ENCODE measurements around the gene YEATS2. TPM values are rescaled to one million over a fixed set of nuclear protein-coding genes. Genes with fewer than 3 reads are reported as not detected.
A peak's percentile ranks its signal among the peaks of the same experiment; 100 is the strongest.
"Not testable (repeated sequence)": the region's sequence is repeated elsewhere in the genome, so short reads cannot be mapped to it uniquely, and the experiment has no call there.

The YEATS2 gene
- total and polyA plus RNA-seq, 8 donors, result 3.1 to 68.8 (median 20.0) TPM

DNA sequence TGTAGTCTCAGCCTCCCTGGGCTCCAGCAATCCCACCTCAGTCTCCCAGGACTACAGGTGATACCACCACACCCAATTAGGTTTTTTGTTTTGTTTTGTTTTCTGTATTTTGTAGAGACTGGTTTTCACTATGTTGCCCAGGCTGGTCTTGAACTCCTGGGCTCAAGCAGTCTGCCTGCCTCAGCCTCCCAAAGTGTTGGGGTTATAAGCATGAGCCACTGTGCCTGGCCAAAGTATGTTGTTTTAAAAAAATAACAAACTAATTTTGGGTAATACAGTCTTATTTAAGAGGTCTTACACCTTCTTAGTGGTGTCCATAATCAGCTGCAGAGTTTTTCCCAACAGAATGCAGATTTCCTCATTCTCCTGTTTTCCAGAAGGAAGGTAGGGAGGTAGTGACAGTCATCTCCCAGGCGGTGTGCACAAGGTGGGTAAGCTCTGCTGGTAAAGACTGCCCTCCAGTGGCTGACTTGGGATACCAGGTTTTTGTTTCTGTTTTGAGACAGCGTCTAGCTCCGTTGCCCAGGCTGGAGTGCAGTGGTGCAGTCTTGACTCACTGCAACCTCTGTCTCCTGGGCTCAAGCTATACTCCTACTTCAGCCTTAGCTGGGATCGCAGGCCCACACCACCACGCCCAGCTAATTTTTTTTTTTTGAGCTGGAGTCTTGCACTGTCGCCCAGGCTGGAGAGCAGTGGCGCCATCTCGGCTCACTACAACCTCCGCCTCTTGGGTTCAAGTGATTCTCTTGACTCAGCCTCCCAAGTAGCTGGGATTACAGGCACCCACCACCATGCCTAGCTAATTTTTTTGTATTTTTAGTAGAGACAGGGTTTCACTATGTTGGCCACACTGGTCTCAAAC is 69.4 kb downstream of the YEATS2 start:
- TF ChIP-seq, protein P1, sequence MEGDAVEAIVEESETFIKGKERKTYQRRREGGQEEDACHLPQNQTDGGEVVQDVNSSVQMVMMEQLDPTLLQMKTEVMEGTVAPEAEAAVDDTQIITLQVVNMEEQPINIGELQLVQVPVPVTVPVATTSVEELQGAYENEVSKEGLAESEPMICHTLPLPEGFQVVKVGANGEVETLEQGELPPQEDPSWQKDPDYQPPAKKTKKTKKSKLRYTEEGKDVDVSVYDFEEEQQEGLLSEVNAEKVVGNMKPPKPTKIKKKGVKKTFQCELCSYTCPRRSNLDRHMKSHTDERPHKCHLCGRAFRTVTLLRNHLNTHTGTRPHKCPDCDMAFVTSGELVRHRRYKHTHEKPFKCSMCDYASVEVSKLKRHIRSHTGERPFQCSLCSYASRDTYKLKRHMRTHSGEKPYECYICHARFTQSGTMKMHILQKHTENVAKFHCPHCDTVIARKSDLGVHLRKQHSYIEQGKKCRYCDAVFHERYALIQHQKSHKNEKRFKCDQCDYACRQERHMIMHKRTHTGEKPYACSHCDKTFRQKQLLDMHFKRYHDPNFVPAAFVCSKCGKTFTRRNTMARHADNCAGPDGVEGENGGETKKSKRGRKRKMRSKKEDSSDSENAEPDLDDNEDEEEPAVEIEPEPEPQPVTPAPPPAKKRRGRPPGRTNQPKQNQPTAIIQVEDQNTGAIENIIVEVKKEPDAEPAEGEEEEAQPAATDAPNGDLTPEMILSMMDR (IDR thresholded peaks at IDR 0.05), result peak in 5 of 7 experiments; percentile 55 to 80 (median 75)
- TF ChIP-seq POLR2AphosphoS5 (IDR thresholded peaks at IDR 0.05) (peak in 1 of 3 donors; percentile 21), EP300 (IDR thresholded peaks at IDR 0.05) (no peak)
- intact Hi-C loops (cut with DNase I; ENCODE audit: low total_unique reads), result loop anchor here (5.0 kb wide), 1 partner anchor 300 kb away; no protein-coding TSS in a partner anchor
- Histone ChIP-seq H3K4me1 (peaks cover 0 to 25% (median 11%) of the 10 kb centered on the region in 4 donors), H3K9me3 (no peaks in the 10 kb centered on the region), H3K27ac (no peak overlapping the region), H3K27me3 (no peaks in the 10 kb centered on the region), H3K4me3 (no peak overlapping the region), H3K36me3 (peaks cover 6 to 50% (median 44%) of the 10 kb centered on the region in 4 donors)
- peak; percentile 83 to 92 for DNase-seq
- WGBS, 5 donors, result 61 to 64% (median 63%) methylated on average over 9 of the region's 9 CpGs

DNA sequence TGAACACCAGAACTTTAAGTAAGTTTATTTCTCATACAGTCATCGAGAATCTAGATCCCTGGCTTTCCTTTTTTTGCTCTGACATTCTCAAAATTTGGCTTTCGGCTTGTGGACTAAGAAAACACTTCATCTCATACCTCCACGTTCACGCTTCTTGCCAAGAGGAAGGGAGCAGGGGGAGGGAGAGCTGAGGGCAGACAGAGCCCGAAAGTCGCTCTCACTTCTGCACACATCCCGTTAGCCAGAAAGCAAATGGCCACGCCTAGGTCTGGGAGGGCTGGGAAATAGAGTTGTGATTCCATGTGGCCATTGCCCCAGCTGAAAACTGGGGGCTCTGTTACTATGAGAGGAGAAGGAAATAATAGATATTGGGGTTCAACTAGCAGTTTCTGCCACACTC is 70.5 kb downstream of the YEATS2 start:
- intact Hi-C loops (cut with DNase I; ENCODE audit: low total_unique reads), result loop anchor here (5.0 kb wide), 1 partner anchor 301 kb away; no protein-coding TSS in a partner anchor
- no peaks in the 10 kb centered on the region for H3K27me3 ChIP-seq
- no peak overlapping the region for H3K27ac ChIP-seq
- H3K36me3 ChIP-seq, result peaks cover 4 to 50% (median 44%) of the 10 kb centered on the region in 4 donors
- DNase-seq, result no peak
- no peak overlapping the region for H3K4me3 ChIP-seq
- no peaks in the 10 kb centered on the region for H3K9me3 ChIP-seq
- no peak for TF ChIP-seq POLR2A (IDR thresholded peaks at IDR 0.05)
- 87 to 90% (median 89%) methylated on average over 8 of the region's 8 CpGs for WGBS, 5 donors
- peaks cover 0 to 25% (median 11%) of the 10 kb centered on the region in 4 donors for H3K4me1 ChIP-seq

DNA sequence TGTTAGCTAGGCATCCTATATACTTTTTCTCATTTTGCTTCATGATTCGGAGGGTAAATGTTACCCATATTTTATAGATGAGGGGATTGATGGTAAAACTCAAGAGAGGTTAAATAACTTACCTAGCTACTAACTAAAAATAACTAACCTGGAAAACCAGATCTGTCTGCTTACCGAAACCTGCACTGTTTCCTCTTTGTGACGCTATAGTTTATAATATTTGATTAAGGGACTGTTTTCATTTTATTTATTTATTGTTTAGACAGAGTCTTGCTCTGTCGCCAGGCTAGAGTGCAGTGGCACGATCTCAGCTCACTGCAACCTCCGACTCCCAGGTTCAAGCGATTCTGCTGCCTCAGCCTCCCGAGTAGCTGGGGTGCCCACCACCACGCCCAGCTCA is 71.9 kb downstream of the YEATS2 start:
- DNase-seq, result no peak
- peaks cover 10 to 52% (median 48%) of the 10 kb centered on the region in 4 donors for H3K36me3 ChIP-seq
- intact Hi-C loops (cut with DNase I; ENCODE audit: low total_unique reads), result loop anchor here (5.0 kb wide), 1 partner anchor 302 kb away; no protein-coding TSS in a partner anchor
- WGBS, 5 donors, result 89 to 98% (median 94%) methylated on average over 9 of the region's 9 CpGs
- peaks cover 0 to 25% (median 11%) of the 10 kb centered on the region in 4 donors for H3K4me1 ChIP-seq
- no peak for TF ChIP-seq EP300 (IDR thresholded peaks at IDR 0.05)
- no peaks in the 10 kb centered on the region for H3K9me3 ChIP-seq
- no peaks in the 10 kb centered on the region for H3K27me3 ChIP-seq
- no peak overlapping the region for H3K27ac ChIP-seq
- H3K4me3 ChIP-seq, result no peak overlapping the region

DNA sequence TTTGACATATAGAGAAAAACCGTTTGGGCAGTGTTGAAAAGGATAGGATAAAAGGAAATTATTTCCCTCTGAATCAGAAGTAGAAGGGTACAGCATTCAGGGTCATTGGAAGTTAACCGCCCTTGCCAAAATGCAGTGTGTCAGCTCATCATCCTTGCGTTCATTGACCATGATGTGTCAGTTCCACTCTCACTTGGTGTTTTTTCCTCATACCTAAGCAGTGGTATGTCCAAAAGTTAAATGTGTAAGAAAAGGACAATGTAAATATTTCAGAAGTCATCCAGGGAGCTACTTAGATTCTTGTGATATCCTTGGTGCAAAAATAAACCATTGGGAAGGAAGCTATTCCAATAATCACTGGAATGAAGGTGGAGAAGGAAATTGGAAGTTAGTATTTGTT is 77.0 kb downstream of the YEATS2 start:
- no peak for DNase-seq
- Histone ChIP-seq H3K4me3 (no peak overlapping the region), H3K9me3 (no peaks in the 10 kb centered on the region), H3K4me1 (no peaks in the 10 kb centered on the region), H3K27me3 (no peaks in the 10 kb centered on the region), H3K36me3 (peaks cover 33 to 86% (median 84%) of the 10 kb centered on the region in 4 donors), H3K27ac (no peak overlapping the region)
- intact Hi-C loops (cut with DNase I; ENCODE audit: low total_unique reads), result no loop called here
- WGBS, 5 donors, result 75 to 90% (median 87%) methylated on average over 3 of the region's 3 CpGs
- TF ChIP-seq POLR2AphosphoS5 (IDR thresholded peaks at IDR 0.05) (no peak), POLR2A (IDR thresholded peaks at IDR 0.05) (no peak), EP300 (IDR thresholded peaks at IDR 0.05) (no peak)
- TF ChIP-seq, protein P1 (IDR thresholded peaks at IDR 0.05), result no peak

DNA sequence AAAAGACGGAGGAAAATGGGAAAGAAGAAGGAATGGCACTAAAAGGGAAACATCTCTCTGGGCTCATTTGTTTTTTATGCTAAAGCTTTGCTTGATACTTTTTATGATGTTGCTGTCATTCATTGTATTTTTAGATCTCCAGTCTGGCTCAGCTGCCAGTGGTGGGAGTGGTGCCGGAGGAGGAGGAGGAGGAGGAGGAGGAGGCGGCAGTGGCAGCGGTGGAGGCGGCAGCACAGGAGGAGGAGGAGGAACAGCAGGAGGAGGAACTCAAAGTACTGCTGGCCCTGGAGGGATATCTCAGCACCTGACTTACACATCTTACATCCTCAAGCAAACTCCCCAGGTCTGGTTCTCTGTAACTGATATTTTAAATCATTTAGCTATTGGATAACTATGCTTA is 78.2 kb downstream of the YEATS2 start:
- intact Hi-C loops (cut with DNase I; ENCODE audit: low total_unique reads), result no loop called here

DNA sequence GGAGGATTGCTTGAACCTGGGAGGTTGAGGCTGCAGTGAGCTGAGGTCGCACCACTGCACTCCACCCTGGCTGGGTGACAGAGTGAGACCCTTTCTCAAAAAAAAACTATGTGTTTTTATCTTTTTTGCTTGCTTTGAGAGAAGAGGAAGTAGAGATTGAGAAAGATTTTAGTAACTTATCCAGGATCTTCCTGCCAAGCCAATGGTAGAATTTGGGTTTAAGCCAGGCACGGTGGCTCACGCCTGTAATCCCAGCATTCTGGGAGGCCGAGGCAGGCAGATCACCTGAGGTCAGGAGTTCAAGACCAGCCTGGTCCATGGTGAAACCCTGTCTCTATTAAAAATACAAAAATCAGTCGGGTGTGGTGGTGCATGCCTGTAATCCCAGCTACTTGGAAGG is 78.9 kb downstream of the YEATS2 start:
- H3K4me3 ChIP-seq; intact Hi-C loops (cut with DNase I; ENCODE audit: low total_unique reads); DNase-seq; H3K4me1 ChIP-seq; H3K27me3 ChIP-seq; H3K27ac ChIP-seq; H3K9me3 ChIP-seq: not testable (repeated sequence)
- 82 to 90% (median 85%) methylated on average over 5 of the region's 5 CpGs for WGBS, 5 donors
- H3K36me3 ChIP-seq, result peaks cover 46 to 98% (median 96%) of the 10 kb centered on the region in 4 donors

More for the DNA sequence above, 78.2 kb downstream of the YEATS2 start:
- DNase-seq, result no peak
- 65 to 94% (median 84%) methylated on average over 4 to 5 of the region's 5 CpGs for WGBS, 5 donors
- Histone ChIP-seq H3K4me1 (no peaks in the 10 kb centered on the region), H3K9me3 (no peaks in the 10 kb centered on the region), H3K36me3 (peaks cover 41 to 93% (median 90%) of the 10 kb centered on the region in 4 donors), H3K27ac (no peak overlapping the region), H3K4me3 (no peak overlapping the region), H3K27me3 (no peaks in the 10 kb centered on the region)
- TF ChIP-seq POLR2A (IDR thresholded peaks at IDR 0.05), result no peak
- no peak for TF ChIP-seq EP300 (IDR thresholded peaks at IDR 0.05)
- TF ChIP-seq POLR2AphosphoS5 (IDR thresholded peaks at IDR 0.05), result no peak
- TF ChIP-seq, protein P1 (IDR thresholded peaks at IDR 0.05), result no peak

Measured in stomach (tissue), 9 donors.